ENCODE measurements around the gene CYP27B1. TPM values are rescaled to one million over a fixed set of nuclear protein-coding genes. Genes with fewer than 3 reads are reported as not detected.

The CYP27B1 gene
- total and polyA plus RNA-seq, 4 experiments from 2014 or later, result 0.55 to 1.4 (median 0.78) TPM

DNA sequence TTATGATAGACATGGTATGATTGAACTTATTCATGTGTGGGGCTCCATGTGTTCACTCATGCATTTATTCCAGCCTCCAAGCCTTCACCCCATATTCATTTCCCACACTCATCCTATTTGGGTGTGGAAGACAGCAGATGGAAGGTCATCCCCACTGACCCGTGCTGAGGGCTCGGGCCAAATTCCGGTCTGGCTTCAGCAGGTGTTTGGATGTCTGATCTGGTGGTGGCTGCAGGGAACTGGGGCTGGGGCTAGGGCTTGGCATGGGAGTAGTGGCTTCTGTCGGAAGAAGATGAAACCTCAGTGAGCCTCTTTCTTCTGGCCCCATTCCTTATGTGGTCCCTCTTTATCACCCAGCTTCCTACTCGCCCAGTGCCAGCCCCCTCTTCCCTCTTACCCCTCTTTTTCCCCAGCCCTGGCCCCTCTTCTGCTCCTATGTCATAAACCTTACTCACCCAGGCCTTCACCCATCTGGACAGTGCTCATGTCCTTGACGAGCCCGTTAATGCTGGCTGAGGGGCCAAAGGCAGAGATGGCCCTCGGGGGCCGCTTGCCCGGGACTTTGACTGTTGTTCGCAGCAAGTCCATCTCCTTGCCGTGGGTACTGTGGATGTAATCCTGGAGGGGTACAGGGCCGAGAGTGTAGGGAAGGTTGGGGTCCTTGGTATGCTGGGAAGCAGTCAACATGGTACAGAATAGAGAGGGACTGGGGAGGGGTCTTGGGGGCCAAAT lies 36.4 kb downstream of the CYP27B1 start:
- no peaks in the 10 kb centered on the region for H3K27me3 Mint-ChIP-seq

GRCh38 chr12:57729321-57729844 lies 37.5 kb downstream of the CYP27B1 start:
- H3K9me3 Mint-ChIP-seq, result no peaks in the 10 kb centered on the region
- Histone ChIP-seq H3K4me1 (ENCODE audit: insufficient read depth, low read length) (no peaks in the 10 kb centered on the region), H3K9me3 (ENCODE audit: control insufficient read depth in 1 of 2, low read length in 2 of 2) (no peaks in the 10 kb centered on the region), H3K36me3 (ENCODE audit: insufficient read depth, low read length) (peaks cover 75% of the 10 kb centered on the region), H3K27me3 (ENCODE audit: insufficient read depth, low read length) (no peaks in the 10 kb centered on the region), H3K4me3 (ENCODE audit: low read length in 2 of 2) (no peak overlapping the region), H3K27ac (ENCODE audit: low read depth, low read length) (no peak overlapping the region)
- intact Hi-C loops (cut with micrococcal nuclease), result no loop called here
- H3K27me3 Mint-ChIP-seq, result no peaks in the 10 kb centered on the region
- H3K27ac Mint-ChIP-seq, result peak overlapping the region in 5 of 7 donors; percentile 19 to 57 (median 56)
- H3K4me1 Mint-ChIP-seq, result peaks cover 8 to 15% (median 13%) of the 10 kb centered on the region in 4 donors
- ChIA-PET CTCF (ENCODE audit: partially characterized antibody) (no interaction called here), POLR2A (ENCODE audit: partially characterized antibody) (interaction anchor here (3.1 kb wide), 1 partner anchor 12 kb away, joined by 16 read pairs; no protein-coding TSS in a partner anchor)
- DNase-seq, result no peak
- no peak overlapping the region for H3K4me3 Mint-ChIP-seq
- H3K36me3 Mint-ChIP-seq, result peaks cover 44 to 70% of the 10 kb centered on the region in 2 donors

More for the DNA sequence above, 36.4 kb downstream of the CYP27B1 start:
- Mint-ChIP-seq H3K27ac (peak overlapping the region in 6 of 7 donors; percentile 11 to 81 (median 26)), H3K9me3 (no peaks in the 10 kb centered on the region), H3K4me1 (peaks cover 10 to 18% (median 13%) of the 10 kb centered on the region in 4 donors), H3K36me3 (peaks cover 49 to 75% of the 10 kb centered on the region in 2 donors), H3K4me3 (no peak overlapping the region)
- DNase-seq, result no peak
- H3K4me3 ChIP-seq (ENCODE audit: low read length in 2 of 2), result no peak overlapping the region
- H3K36me3 ChIP-seq (ENCODE audit: insufficient read depth, low read length), result peaks cover 86% of the 10 kb centered on the region
- H3K27me3 ChIP-seq (ENCODE audit: insufficient read depth, low read length), result no peaks in the 10 kb centered on the region
- intact Hi-C loops (cut with micrococcal nuclease), result no loop called here
- H3K9me3 ChIP-seq (ENCODE audit: control insufficient read depth in 1 of 2, low read length in 2 of 2), result no peaks in the 10 kb centered on the region
- CTCF ChIA-PET (ENCODE audit: partially characterized antibody), result interaction anchor here (1.9 kb wide), 1 partner anchor 26 kb away, joined by 4 read pairs; no protein-coding TSS in a partner anchor
- H3K4me1 ChIP-seq (ENCODE audit: insufficient read depth, low read length), result no peaks in the 10 kb centered on the region
- no peak overlapping the region for H3K27ac ChIP-seq (ENCODE audit: low read depth, low read length)
- POLR2A ChIA-PET (ENCODE audit: partially characterized antibody), result interaction anchor here (1.9 to 3.1 kb wide), 2 partner anchors 11 to 14 kb away, joined by 5 to 16 read pairs; partner anchors contain the start of gene TSPAN31

GRCh38 chr12:57727758-57728395 lies 39.0 kb downstream of the CYP27B1 start:
- POLR2A ChIA-PET (ENCODE audit: partially characterized antibody), result interaction anchor here (3.1 kb wide), 1 partner anchor 14 kb away, joined by 16 read pairs; no protein-coding TSS in a partner anchor
- Histone ChIP-seq H3K36me3 (ENCODE audit: insufficient read depth, low read length) (peaks cover 60% of the 10 kb centered on the region), H3K27ac (ENCODE audit: low read depth, low read length) (no peak overlapping the region), H3K4me3 (ENCODE audit: low read length in 2 of 2) (no peak overlapping the region), H3K4me1 (ENCODE audit: insufficient read depth, low read length) (no peaks in the 10 kb centered on the region), H3K27me3 (ENCODE audit: insufficient read depth, low read length) (no peaks in the 10 kb centered on the region), H3K9me3 (ENCODE audit: control insufficient read depth in 1 of 2, low read length in 2 of 2) (no peaks in the 10 kb centered on the region)
- Mint-ChIP-seq H3K27me3 (no peaks in the 10 kb centered on the region), H3K27ac (peak overlapping the region in 1 of 7 donors; percentile 84), H3K4me3 (no peak overlapping the region), H3K36me3 (peaks cover 42 to 65% of the 10 kb centered on the region in 2 donors), H3K9me3 (no peaks in the 10 kb centered on the region), H3K4me1 (peaks cover 13 to 28% (median 15%) of the 10 kb centered on the region in 4 donors)
- DNase-seq, result peak in 1 of 5 donors; percentile 22
- CTCF ChIA-PET (ENCODE audit: partially characterized antibody), result no interaction called here
- intact Hi-C loops (cut with micrococcal nuclease), result no loop called here

DNA sequence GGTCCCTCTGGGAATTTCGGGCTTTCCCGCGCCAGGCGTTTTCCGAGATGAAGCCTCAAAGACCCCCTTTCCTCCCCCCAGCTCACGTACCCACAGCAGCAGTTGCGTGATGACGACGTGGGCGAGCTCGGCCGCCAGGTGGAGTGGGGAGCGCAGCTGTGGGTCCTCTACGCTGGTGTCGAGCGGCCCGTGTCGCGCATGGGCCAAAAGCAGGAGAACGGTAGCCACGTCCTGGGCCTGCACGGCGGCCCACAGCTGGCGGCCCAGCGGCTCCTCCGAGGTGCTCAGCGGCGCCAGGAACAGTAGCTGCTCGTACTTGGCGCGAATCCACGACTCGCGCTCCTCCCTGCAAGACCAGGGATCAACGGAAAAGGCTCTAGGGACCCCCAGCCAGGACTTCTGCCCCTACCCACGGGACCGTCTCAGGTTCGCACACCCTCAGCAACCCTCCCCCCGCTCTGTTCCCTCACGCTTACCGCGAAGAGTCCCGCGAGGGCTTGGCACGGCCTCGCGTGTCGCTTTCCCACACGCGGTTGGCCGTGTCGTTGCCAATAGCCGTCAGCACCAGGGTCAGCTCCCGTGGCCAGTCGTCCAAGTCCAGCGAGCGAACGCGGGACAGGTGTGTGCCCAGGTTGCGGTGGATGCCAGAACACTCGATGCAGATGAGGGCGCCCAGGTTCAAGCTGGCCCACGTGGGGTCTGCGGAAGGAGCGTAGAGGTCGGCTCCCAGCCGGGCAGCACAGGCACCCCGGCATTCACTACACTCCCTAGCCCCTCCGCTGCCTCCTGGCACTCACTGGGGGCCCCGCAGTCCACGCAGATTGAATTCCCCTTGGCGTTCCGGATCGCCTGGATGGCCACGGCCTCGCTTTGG lies 39.8 kb downstream of the CYP27B1 start:
- Mint-ChIP-seq H3K27ac (no peak overlapping the region), H3K4me1 (peaks cover 16 to 31% (median 17%) of the 10 kb centered on the region in 4 donors), H3K9me3 (no peaks in the 10 kb centered on the region), H3K27me3 (no peaks in the 10 kb centered on the region), H3K36me3 (peaks cover 36 to 58% of the 10 kb centered on the region in 2 donors), H3K4me3 (no peak overlapping the region)
- intact Hi-C loops (cut with micrococcal nuclease), result no loop called here
- Histone ChIP-seq H3K36me3 (ENCODE audit: insufficient read depth, low read length) (peaks cover 52% of the 10 kb centered on the region), H3K4me3 (ENCODE audit: low read length in 2 of 2) (no peak overlapping the region), H3K27me3 (ENCODE audit: insufficient read depth, low read length) (no peaks in the 10 kb centered on the region), H3K4me1 (ENCODE audit: insufficient read depth, low read length) (no peaks in the 10 kb centered on the region), H3K27ac (ENCODE audit: low read depth, low read length) (no peak overlapping the region), H3K9me3 (ENCODE audit: control insufficient read depth in 1 of 2, low read length in 2 of 2) (no peaks in the 10 kb centered on the region)
- POLR2A ChIA-PET (ENCODE audit: partially characterized antibody), result interaction anchor here (1.1 to 3.1 kb wide), 2 partner anchors 14 to 33 kb away, joined by 5 to 16 read pairs; partner anchors contain the start of gene OS9
- no peak for DNase-seq
- CTCF ChIA-PET (ENCODE audit: partially characterized antibody), result interaction anchor here (1.6 to 1.8 kb wide), 3 partner anchors 14 to 29 kb away, joined by 5 to 8 read pairs (median 8); partner anchors contain the start of gene TSPAN31

DNA sequence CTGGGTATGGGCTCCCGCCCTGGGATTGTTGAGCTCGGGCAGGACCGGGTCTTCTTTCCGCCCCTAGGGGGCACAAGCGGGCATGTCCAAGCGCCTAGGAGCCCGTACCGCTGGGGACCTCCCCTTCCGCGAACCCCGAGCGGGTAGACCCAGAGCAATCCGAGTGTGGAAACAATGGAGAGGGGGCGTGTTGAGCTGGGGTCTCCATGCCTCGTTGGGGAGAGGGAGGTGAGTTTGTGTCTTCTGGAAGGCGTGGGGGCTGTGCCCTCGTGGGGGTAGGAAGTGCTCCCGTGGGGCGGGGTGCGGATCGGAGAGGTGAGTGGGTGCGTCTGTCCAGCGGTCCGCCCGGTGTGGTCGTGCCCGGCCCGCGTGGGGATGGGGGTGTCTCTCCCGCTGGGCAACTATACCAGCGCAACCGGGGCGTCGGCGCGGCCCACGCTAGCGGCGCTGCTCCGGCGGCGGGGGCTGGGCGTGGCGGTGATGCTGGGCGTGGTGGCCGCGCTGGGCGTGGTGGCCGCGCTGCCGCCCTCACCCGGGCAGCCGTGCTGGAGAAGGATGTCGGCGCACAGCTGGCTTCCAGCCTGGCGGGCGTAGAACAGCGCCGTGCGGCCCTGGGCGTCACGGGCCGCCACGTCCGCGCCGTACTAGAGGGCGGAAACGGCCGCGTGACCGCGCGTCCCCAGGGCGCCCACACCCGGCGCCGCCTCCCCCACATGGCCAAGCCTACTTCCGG lies 40.6 kb downstream of the CYP27B1 start:
- POLR2A ChIA-PET (ENCODE audit: partially characterized antibody), result interaction anchor here (1.1 to 1.2 kb wide), 3 partner anchors 14 to 32 kb away, joined by 3 to 11 read pairs (median 5); partner anchors contain the start of genes OS9 and TSPAN31
- Histone ChIP-seq H3K27me3 (ENCODE audit: insufficient read depth, low read length) (no peaks in the 10 kb centered on the region), H3K27ac (ENCODE audit: low read depth, low read length) (no peak overlapping the region), H3K9me3 (ENCODE audit: control insufficient read depth in 1 of 2, low read length in 2 of 2) (no peaks in the 10 kb centered on the region), H3K4me1 (ENCODE audit: insufficient read depth, low read length) (no peaks in the 10 kb centered on the region), H3K4me3 (ENCODE audit: low read length in 2 of 2) (no peak overlapping the region), H3K36me3 (ENCODE audit: insufficient read depth, low read length) (peaks cover 45% of the 10 kb centered on the region)
- peak in 2 of 5 donors; percentile 16 to 41 for DNase-seq
- intact Hi-C loops (cut with micrococcal nuclease), result no loop called here
- H3K9me3 Mint-ChIP-seq, result no peaks in the 10 kb centered on the region
- peaks cover 30 to 55% of the 10 kb centered on the region in 2 donors for H3K36me3 Mint-ChIP-seq
- peak overlapping the region in 3 of 7 donors; percentile 32 to 79 (median 59) for H3K27ac Mint-ChIP-seq
- no peaks in the 10 kb centered on the region for H3K27me3 Mint-ChIP-seq
- peaks cover 17 to 33% (median 22%) of the 10 kb centered on the region in 4 donors for H3K4me1 Mint-ChIP-seq
- CTCF ChIA-PET (ENCODE audit: partially characterized antibody), result interaction anchor here (1.6 to 1.8 kb wide), 3 partner anchors 15 to 30 kb away, joined by 5 to 8 read pairs (median 8); partner anchors contain the start of gene TSPAN31
- peak overlapping the region in 3 of 8 donors; percentile 49 to 70 (median 52) for H3K4me3 Mint-ChIP-seq

GRCh38 chr12:57725851-57726150 lies 41.1 kb downstream of the CYP27B1 start:
- Histone ChIP-seq H3K9me3 (ENCODE audit: control insufficient read depth in 1 of 2, low read length in 2 of 2) (no peaks in the 10 kb centered on the region), H3K36me3 (ENCODE audit: insufficient read depth, low read length) (peaks cover 45% of the 10 kb centered on the region), H3K4me1 (ENCODE audit: insufficient read depth, low read length) (no peaks in the 10 kb centered on the region), H3K27me3 (ENCODE audit: insufficient read depth, low read length) (no peaks in the 10 kb centered on the region), H3K4me3 (ENCODE audit: low read length in 2 of 2) (no peak overlapping the region), H3K27ac (ENCODE audit: low read depth, low read length) (no peak overlapping the region)
- no peaks in the 10 kb centered on the region for H3K9me3 Mint-ChIP-seq
- ChIA-PET POLR2A (ENCODE audit: partially characterized antibody) (interaction anchor here (1.1 to 1.2 kb wide), 2 partner anchors 15 to 19 kb away, joined by 3 to 11 read pairs; partner anchors contain the start of gene TSPAN31), CTCF (ENCODE audit: partially characterized antibody) (interaction anchor here (1.6 to 1.8 kb wide), 3 partner anchors 15 to 31 kb away, joined by 5 to 8 read pairs (median 8); partner anchors contain the start of gene TSPAN31)
- intact Hi-C loops (cut with micrococcal nuclease), result loop anchor here (1.0 kb wide), 1 partner anchor 16 kb away; no protein-coding TSS in a partner anchor
- no peaks in the 10 kb centered on the region for H3K27me3 Mint-ChIP-seq
- peaks cover 25 to 53% of the 10 kb centered on the region in 2 donors for H3K36me3 Mint-ChIP-seq
- no peak overlapping the region for H3K4me3 Mint-ChIP-seq
- DNase-seq, result no peak
- H3K4me1 Mint-ChIP-seq, result peaks cover 17 to 32% (median 22%) of the 10 kb centered on the region in 4 donors
- H3K27ac Mint-ChIP-seq, result peak overlapping the region in 2 of 7 donors; percentile 32 to 81

Data from CD4-positive, alpha-beta memory T cell (primary cell).